PC-9 (cell line): Measurements from ENCODE around the gene ELAPOR1.

ENCODE experiments used
- EZH2 ChIP-seq: fragments of 200-600 bp; sonication (generic); IDR thresholded peaks from 2 replicates; pipeline ENCODE4 v1.8.0; 2017; ENCODE audit warnings: antibody characterized with exemption, low read depth
- TF ChIP-seq, protein P1 (sequence below): fragments of 200-600 bp; sonication (generic); conservative IDR thresholded peaks from 2 replicates; pipeline ENCODE4 v1.6.1; 2017; ENCODE audit warnings: mixed run types, antibody characterized with exemption, mild to moderate bottlenecking, moderate library complexity

DNA sequence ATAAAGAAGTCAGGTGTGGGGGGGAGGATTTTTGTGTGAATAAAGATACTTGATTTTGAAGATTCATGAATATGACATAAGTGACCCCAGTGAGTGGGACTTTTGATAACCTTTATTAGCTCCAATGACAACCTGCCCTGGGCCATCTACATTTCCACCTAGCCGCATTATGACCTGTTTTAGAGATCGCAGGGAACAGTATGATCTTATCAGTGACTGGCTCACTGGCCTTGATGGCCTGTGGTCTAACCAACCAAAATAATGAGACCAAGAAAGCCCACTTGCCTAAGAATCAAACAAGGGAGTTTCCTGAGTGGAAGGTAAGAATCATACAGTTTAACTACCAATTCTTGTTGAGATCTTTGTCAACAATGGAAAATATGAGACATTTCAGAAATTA lies 1.8 kb downstream of the ELAPOR1 start:
- no peak for TF ChIP-seq EZH2
- TF ChIP-seq, protein P1, sequence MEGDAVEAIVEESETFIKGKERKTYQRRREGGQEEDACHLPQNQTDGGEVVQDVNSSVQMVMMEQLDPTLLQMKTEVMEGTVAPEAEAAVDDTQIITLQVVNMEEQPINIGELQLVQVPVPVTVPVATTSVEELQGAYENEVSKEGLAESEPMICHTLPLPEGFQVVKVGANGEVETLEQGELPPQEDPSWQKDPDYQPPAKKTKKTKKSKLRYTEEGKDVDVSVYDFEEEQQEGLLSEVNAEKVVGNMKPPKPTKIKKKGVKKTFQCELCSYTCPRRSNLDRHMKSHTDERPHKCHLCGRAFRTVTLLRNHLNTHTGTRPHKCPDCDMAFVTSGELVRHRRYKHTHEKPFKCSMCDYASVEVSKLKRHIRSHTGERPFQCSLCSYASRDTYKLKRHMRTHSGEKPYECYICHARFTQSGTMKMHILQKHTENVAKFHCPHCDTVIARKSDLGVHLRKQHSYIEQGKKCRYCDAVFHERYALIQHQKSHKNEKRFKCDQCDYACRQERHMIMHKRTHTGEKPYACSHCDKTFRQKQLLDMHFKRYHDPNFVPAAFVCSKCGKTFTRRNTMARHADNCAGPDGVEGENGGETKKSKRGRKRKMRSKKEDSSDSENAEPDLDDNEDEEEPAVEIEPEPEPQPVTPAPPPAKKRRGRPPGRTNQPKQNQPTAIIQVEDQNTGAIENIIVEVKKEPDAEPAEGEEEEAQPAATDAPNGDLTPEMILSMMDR, result no peak
